HepG2 (cell line): Measurements from ENCODE around the gene NXPH1. TPM values are rescaled to one million over a fixed set of nuclear protein-coding genes. Genes with fewer than 3 reads are reported as not detected.

Source experiments
- CCAR2 ChIP-seq: fragments of 200-400 bp; formaldehyde crosslinking; optimal IDR thresholded peaks from 2 replicates; pipeline ENCODE3; 2018; ENCODE audit warnings: low read depth, mild to moderate bottlenecking, low read length, moderate library complexity
- ELF3 ChIP-seq: IDR thresholded peaks from 2 replicates; pipeline ENCODE4 v1.6.1; 2016; ENCODE audit warnings: missing genetic modification reagents, missing compliant biosample characterization
- EP300 ChIP-seq, 3 experiments: sonication (generic) in 1 of 3; formaldehyde crosslinking in 1 of 3; IDR thresholded peaks; 2 replicates each; pipeline versions ENCODE4 v1.5.1 to v1.6.1; 2011 to 2020; ENCODE audit warnings: low read depth in 2 of 3, low read length in 2 of 3, borderline replicate concordance in 1 of 3, improper control_type of control experiment in 1 of 3, mild to moderate bottlenecking in 1 of 3, missing genetic modification reagents in 1 of 3, moderate library complexity in 1 of 3
- FOXA1 ChIP-seq, 2 experiments: fragments of 450-650 bp in 1 of 2; sonication (generic) in 1 of 2; formaldehyde crosslinking in 1 of 2; IDR thresholded peaks; 2 replicates each; pipeline versions ENCODE4 v1.4.0 to v1.6.1; 2016 to 2020; ENCODE audit warnings: missing genetic modification reagents in 1 of 2
- FOXA3 ChIP-seq: IDR thresholded peaks from 2 replicates; pipeline ENCODE4 v1.6.1; 2016; ENCODE audit warnings: missing genetic modification reagents, missing compliant biosample characterization
- GATAD2A ChIP-seq: IDR thresholded peaks from 2 replicates; pipeline ENCODE4 v1.6.1; 2016
- MLLT10 ChIP-seq: sonication (generic); formaldehyde crosslinking; IDR thresholded peaks from 2 replicates; pipeline ENCODE4 v1.4.0; 2020; ENCODE audit warnings: missing genetic modification reagents
- NCOA2 ChIP-seq: sonication (generic); formaldehyde crosslinking; IDR thresholded peaks from 2 replicates; pipeline ENCODE4 v1.8.0; 2022; ENCODE audit warnings: inconsistent platforms
- SNAI1 ChIP-seq: sonication (generic); formaldehyde crosslinking; IDR thresholded peaks from 2 replicates; pipeline ENCODE4 v1.5.0; 2020; ENCODE audit warnings: mild to moderate bottlenecking, missing genetic modification reagents, borderline replicate concordance
- TBX3 ChIP-seq: fragments of 450-650 bp; IDR thresholded peaks from 2 replicates; pipeline ENCODE4 v1.6.1; 2017; ENCODE audit warnings: antibody characterized with exemption, mild to moderate bottlenecking, inconsistent platforms, borderline replicate concordance
- TCF12 ChIP-seq, 2 experiments: fragments of 450-650 bp in 1 of 2; sonication (generic) in 1 of 2; formaldehyde crosslinking in 1 of 2; IDR thresholded peaks; 2 replicates each; pipeline versions ENCODE4 v1.6.1 to v1.8.0; 2017 to 2022; ENCODE audit warnings: antibody characterized with exemption in 1 of 2, mild to moderate bottlenecking in 1 of 2, missing genetic modification reagents in 1 of 2, moderate library complexity in 1 of 2
- ZNF451 ChIP-seq: sonication (generic); formaldehyde crosslinking; IDR thresholded peaks from 2 replicates; pipeline ENCODE4 v1.5.0; 2020; ENCODE audit warnings: mild to moderate bottlenecking, missing genetic modification reagents
- ZNF780A ChIP-seq: sonication (generic); formaldehyde crosslinking; IDR thresholded peaks from 2 replicates; pipeline ENCODE4 v1.8.0; 2022; ENCODE audit warnings: mild to moderate bottlenecking, missing genetic modification reagents, moderate library complexity
- polyA plus RNA-seq, 8 experiments: library from polyadenylated mRNA; depleted of rRNA in 3 of 8; stranded (reverse) in 7 of 8; unstranded in 1 of 8; fragments of >200 nt; fragmentation: Illumina TruSeq in 4 of 8; extraction: Trizol in 4 of 8; gene quantifications; 2 replicates each; pipeline versions ENCODE4 v1.2.1 to v1.2.3, GENCODE V29; 2011 to 2016; ENCODE audit warnings: low read depth in 4 of 8, missing spikeins in 1 of 8, mixed read lengths in 1 of 8; ENCODE audit not compliant: insufficient read depth in 1 of 8
- total RNA-seq, 5 experiments: library from RNA; depleted of rRNA; stranded (reverse); fragments of >200 nt; fragmentation: Illumina TruSeq; extraction: Trizol; gene quantifications; 2 replicates each; pipeline ENCODE4 v1.2.3, GENCODE V29; 2016; ENCODE audit warnings: low read depth in 1 of 5
- TF ChIP-seq, protein P1 (sequence below), 2 experiments: fragments of 450-650 bp in 1 of 2; sonication (generic) in 1 of 2; formaldehyde crosslinking; IDR thresholded peaks; 2 replicates each; pipeline versions ENCODE4 v1.5.0 to v1.8.0; 2020 to 2022; ENCODE audit warnings: mild to moderate bottlenecking in 1 of 2, missing genetic modification reagents in 1 of 2
- TF ChIP-seq, protein P2 (sequence below): sonication (generic); formaldehyde crosslinking; IDR thresholded peaks from 2 replicates; pipeline ENCODE4 v1.4.0; 2020; ENCODE audit warnings: missing genetic modification reagents
- TF ChIP-seq, protein P3 (sequence below): sonication (generic); formaldehyde crosslinking; IDR thresholded peaks from 2 replicates; pipeline ENCODE4 v1.4.0; 2020; ENCODE audit warnings: mild to moderate bottlenecking, missing genetic modification reagents
- TF ChIP-seq, protein P4 (sequence below): sonication (generic); formaldehyde crosslinking; conservative IDR thresholded peaks from 2 replicates; pipeline ENCODE4 v1.8.0; 2022; ENCODE audit warnings: mild to moderate bottlenecking, moderate library complexity, missing genetic modification reagents

NXPH1 gene
- total and polyA plus RNA-seq, 2 of the 13 experiments (the other 11 are each of a cell fraction or from before 2014, with no cell fraction given), result not detected

DNA sequence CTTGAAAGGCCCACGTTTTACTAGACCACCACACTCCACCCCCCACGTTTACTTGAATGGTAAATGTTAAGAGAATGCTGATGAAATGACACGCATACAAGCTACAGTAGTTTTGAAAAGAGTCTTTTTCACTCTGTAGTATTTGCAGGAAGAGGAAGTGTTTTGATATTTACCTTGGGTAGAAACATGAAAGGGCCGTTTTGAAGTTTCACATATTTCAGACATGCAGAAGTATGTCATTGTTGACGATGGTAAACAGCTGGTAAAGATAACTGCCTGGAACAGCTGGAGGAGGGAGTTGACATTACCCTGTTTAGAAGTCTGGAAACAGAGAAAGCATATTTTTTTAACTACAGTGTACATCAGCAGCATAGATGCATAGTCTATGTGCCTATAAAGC lies 160.7 kb downstream of the NXPH1 start (continued):
- TF ChIP-seq, protein P1, sequence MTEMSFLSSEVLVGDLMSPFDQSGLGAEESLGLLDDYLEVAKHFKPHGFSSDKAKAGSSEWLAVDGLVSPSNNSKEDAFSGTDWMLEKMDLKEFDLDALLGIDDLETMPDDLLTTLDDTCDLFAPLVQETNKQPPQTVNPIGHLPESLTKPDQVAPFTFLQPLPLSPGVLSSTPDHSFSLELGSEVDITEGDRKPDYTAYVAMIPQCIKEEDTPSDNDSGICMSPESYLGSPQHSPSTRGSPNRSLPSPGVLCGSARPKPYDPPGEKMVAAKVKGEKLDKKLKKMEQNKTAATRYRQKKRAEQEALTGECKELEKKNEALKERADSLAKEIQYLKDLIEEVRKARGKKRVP (CRISPR knock-in tag; IDR thresholded peaks at IDR 0.05), result peak in 1 of 2 experiments; percentile 57; a peak in 1 of 4 replicates
- TF ChIP-seq, protein P2, sequence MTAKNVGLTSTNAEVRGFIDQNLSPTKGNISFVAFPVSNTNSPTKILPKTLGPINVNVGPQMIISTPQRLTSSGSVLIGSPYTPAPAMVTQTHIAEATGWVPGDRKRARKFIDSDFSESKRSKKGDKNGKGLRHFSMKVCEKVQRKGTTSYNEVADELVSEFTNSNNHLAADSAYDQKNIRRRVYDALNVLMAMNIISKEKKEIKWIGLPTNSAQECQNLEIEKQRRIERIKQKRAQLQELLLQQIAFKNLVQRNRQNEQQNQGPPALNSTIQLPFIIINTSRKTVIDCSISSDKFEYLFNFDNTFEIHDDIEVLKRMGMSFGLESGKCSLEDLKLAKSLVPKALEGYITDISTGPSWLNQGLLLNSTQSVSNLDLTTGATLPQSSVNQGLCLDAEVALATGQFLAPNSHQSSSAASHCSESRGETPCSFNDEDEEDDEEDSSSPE, result no peak
- 0 out of 2 replicates have a peak, but pooled peaks have one; percentile 28 for TF ChIP-seq GATAD2A (CRISPR knock-in tag)
- TF ChIP-seq EP300 (IDR thresholded peaks at IDR 0.05; ENCODE audit: low read depth in 2 of 2, low read length in 2 of 2), result peak in 1 of 2 experiments; percentile 37; a peak in 1 of 4 replicates
- TF ChIP-seq EP300 (CRISPR knock-in tag; IDR thresholded peaks at IDR 0.05; ENCODE audit: borderline replicate concordance), result no peak
- TF ChIP-seq CCAR2, result no peak
- TF ChIP-seq TCF12 (IDR thresholded peaks at IDR 0.05), result no peak
- TF ChIP-seq TCF12 (CRISPR knock-in tag; IDR thresholded peaks at IDR 0.05), result no peak
- TF ChIP-seq ZNF780A (CRISPR knock-in tag), result no peak
- no peak for TF ChIP-seq ZNF451 (CRISPR knock-in tag)
- TF ChIP-seq, protein P3, sequence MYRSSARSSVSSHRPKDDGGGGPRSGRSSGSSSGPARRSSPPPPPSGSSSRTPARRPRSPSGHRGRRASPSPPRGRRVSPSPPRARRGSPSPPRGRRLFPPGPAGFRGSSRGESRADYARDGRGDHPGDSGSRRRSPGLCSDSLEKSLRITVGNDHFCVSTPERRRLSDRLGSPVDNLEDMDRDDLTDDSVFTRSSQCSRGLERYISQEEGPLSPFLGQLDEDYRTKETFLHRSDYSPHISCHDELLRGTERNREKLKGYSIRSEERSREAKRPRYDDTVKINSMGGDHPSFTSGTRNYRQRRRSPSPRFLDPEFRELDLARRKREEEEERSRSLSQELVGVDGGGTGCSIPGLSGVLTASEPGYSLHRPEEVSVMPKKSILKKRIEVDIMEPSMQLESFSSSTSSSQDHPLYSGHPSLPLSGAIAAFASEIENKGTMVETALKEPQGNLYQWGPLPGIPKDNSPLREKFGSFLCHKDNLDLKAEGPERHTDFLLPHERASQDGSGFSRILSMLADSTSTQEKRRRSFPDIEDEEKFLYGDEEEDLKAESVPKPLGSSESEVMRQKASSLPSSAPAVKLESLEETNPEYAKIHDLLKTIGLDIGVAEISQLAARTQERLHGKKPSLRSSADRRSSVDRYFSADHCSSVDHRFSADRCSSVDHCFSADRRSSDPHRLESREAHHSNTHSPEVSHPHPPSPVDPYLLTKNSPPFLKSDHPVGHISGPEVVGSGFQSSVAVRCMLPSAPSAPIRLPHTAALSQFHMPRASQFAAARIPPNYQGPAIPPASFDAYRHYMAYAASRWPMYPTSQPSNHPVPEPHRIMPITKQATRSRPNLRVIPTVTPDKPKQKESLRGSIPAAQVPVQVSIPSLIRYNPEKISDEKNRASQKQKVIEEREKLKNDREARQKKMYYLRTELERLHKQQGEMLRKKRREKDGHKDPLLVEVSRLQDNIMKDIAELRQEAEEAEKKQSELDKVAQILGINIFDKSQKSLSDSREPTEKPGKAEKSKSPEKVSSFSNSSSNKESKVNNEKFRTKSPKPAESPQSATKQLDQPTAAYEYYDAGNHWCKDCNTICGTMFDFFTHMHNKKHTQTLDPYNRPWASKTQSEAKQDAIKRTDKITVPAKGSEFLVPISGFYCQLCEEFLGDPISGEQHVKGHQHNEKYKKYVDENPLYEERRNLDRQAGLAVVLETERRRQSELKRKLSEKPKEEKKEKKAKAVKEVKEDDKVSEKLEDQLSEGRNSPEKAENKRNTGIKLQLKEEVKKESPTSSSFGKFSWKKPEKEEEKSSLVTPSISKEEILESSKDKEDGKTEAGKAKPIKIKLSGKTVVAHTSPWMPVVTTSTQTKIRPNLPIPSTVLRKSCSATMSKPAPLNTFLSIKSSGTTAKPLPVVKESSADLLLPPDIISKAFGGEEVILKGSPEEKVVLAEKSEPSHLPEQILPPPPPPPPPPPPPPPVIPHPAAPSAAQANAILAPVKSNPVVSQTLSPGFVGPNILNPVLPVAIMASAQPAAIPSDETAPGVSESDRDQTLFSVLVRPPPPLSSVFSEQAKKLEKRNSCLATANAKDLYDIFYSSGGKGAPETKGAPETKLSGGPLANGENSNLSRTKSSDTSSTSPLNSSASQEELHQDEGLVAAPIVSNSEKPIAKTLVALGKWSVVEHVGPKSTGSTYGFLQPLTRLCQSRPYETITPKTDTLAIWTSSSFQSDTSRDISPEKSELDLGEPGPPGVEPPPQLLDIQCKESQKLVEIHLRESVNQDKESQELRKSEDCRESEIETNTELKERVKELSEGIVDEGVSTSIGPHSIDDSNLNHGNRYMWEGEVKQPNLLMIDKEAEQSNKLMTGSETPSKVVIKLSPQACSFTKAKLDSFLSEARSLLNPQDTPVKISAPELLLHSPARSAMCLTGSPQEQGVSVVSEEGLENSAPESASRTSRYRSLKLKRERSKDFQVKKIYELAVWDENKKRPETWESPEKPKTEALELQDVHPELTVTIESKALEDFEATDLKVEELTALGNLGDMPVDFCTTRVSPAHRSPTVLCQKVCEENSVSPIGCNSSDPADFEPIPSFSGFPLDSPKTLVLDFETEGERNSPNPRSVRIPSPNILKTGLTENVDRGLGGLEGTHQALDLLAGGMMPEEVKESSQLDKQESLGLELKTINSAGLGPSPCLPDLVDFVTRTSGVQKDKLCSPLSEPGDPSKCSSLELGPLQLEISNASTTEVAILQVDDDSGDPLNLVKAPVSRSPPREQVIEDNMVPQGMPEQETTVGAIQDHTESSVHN, result no peak
- TF ChIP-seq ELF3 (CRISPR knock-in tag), result peak; percentile 86
- peak; percentile 78 for TF ChIP-seq FOXA3
- TF ChIP-seq NCOA2 (CRISPR knock-in tag), result 0 out of 2 replicates have a peak, but pooled peaks have one; percentile 25
- TF ChIP-seq, protein P4, sequence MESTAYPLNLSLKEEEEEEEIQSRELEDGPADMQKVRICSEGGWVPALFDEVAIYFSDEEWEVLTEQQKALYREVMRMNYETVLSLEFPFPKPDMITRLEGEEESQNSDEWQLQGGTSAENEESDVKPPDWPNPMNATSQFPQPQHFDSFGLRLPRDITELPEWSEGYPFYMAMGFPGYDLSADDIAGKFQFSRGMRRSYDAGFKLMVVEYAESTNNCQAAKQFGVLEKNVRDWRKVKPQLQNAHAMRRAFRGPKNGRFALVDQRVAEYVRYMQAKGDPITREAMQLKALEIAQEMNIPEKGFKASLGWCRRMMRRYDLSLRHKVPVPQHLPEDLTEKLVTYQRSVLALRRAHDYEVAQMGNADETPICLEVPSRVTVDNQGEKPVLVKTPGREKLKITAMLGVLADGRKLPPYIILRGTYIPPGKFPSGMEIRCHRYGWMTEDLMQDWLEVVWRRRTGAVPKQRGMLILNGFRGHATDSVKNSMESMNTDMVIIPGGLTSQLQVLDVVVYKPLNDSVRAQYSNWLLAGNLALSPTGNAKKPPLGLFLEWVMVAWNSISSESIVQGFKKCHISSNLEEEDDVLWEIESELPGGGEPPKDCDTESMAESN (CRISPR knock-in tag), result no peak
- 0 out of 2 replicates have a peak, but pooled peaks have one; percentile 48 for TF ChIP-seq TBX3
- no peak for TF ChIP-seq MLLT10
- TF ChIP-seq FOXA1 (IDR thresholded peaks at IDR 0.05), result no peak
- peak; percentile 43; the same call in 1 of the 2 replicates for TF ChIP-seq FOXA1 (CRISPR knock-in tag; IDR thresholded peaks at IDR 0.05)
- no peak for TF ChIP-seq SNAI1 (CRISPR knock-in tag)
